ENCODE measurements around the gene POLR2J. TPM values are rescaled to one million over a fixed set of nuclear protein-coding genes. Genes with fewer than 3 reads are reported as not detected.

POLR2J gene
- polyA plus RNA-seq, 1 donor from 2014 or later: 42.6 TPM

DNA sequence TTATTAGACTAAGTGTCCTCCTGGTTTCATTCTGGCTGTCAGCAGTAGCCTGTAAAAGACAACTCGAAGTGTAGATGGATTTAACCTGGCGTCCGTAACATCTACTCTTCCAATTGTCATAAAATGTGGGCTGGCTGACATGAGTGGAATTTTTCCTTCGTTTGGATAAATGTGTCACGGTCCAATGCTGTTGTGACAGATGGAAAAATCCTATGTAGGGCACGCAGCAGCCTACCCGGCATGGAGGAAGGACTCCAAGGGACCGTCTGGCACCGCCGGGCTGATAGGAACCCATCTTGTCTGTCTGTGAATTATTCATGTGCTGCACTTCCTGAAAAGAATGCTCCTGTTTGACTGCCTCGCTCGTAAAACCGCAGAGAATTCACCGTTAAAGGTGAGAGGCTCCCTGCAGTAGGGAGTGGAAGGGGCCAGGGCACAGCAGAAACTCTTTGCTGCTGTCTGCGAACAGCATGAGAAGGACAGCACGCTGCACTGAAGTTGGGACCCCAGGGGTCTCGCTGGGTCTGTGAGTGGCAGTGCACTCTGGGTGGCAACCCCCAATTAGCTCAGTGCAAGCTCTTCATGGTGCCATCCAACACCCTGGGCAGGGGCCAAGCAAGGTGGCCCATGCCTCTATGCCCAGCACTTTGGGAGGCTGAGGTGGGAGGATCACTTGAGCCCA lies 47.0 kb downstream of the POLR2J start:
- Histone ChIP-seq H3K9me3 (ENCODE audit: low read length) (no peaks in the 10 kb centered on the region), H3K27ac (ENCODE audit: low read length) (peak overlapping the region; percentile 29), H3K4me3 (ENCODE audit: low read length) (peak overlapping the region; percentile 35), H3K27me3 (ENCODE audit: insufficient read depth, low read depth, low read length) (no peaks in the 10 kb centered on the region), H3K9me2 (ENCODE audit: insufficient read depth, low read length) (no peaks in the 10 kb centered on the region), H3K4me2 (ENCODE audit: low read length) (peak overlapping the region; percentile 19), H3K79me2 (replicated peaks; ENCODE audit: insufficient read depth, low read length) (peaks cover 13% of the 10 kb centered on the region), H4K20me1 (ENCODE audit: insufficient read depth) (no peaks in the 10 kb centered on the region), H3F3A (ENCODE audit: insufficient read depth, low read length, poor library complexity, severe bottlenecking) (no peaks in the 10 kb centered on the region), H3K9ac (ENCODE audit: low read length) (peak overlapping the region; percentile 2), H2AFZ (ENCODE audit: low read depth, low read length) (no peak overlapping the region), H3K36me3 (ENCODE audit: insufficient read depth, low read length) (no peaks in the 10 kb centered on the region)
- TF ChIP-seq POLR2AphosphoS5 (IDR thresholded peaks at IDR 0.05) (no peak), EZH2 (IDR thresholded peaks at IDR 0.05; ENCODE audit: borderline replicate concordance, insufficient read depth, low read length, poor library complexity, severe bottlenecking) (no peak), EP300 (conservative IDR thresholded peaks at IDR 0.05; ENCODE audit: poor library complexity, severe bottlenecking) (no peak), SMC3 (conservative IDR thresholded peaks at IDR 0.05; ENCODE audit: poor library complexity) (no peak), TAF1 (IDR thresholded peaks at IDR 0.05; ENCODE audit: low read depth) (no peak), RAD21 (conservative IDR thresholded peaks at IDR 0.05) (no peak), MXI1 (conservative IDR thresholded peaks at IDR 0.05; ENCODE audit: poor library complexity, severe bottlenecking) (no peak)
- TF ChIP-seq, protein P1, sequence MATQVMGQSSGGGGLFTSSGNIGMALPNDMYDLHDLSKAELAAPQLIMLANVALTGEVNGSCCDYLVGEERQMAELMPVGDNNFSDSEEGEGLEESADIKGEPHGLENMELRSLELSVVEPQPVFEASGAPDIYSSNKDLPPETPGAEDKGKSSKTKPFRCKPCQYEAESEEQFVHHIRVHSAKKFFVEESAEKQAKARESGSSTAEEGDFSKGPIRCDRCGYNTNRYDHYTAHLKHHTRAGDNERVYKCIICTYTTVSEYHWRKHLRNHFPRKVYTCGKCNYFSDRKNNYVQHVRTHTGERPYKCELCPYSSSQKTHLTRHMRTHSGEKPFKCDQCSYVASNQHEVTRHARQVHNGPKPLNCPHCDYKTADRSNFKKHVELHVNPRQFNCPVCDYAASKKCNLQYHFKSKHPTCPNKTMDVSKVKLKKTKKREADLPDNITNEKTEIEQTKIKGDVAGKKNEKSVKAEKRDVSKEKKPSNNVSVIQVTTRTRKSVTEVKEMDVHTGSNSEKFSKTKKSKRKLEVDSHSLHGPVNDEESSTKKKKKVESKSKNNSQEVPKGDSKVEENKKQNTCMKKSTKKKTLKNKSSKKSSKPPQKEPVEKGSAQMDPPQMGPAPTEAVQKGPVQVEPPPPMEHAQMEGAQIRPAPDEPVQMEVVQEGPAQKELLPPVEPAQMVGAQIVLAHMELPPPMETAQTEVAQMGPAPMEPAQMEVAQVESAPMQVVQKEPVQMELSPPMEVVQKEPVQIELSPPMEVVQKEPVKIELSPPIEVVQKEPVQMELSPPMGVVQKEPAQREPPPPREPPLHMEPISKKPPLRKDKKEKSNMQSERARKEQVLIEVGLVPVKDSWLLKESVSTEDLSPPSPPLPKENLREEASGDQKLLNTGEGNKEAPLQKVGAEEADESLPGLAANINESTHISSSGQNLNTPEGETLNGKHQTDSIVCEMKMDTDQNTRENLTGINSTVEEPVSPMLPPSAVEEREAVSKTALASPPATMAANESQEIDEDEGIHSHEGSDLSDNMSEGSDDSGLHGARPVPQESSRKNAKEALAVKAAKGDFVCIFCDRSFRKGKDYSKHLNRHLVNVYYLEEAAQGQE (IDR thresholded peaks at IDR 0.05; ENCODE audit: borderline replicate concordance): no peak
- TF ChIP-seq, protein P2, sequence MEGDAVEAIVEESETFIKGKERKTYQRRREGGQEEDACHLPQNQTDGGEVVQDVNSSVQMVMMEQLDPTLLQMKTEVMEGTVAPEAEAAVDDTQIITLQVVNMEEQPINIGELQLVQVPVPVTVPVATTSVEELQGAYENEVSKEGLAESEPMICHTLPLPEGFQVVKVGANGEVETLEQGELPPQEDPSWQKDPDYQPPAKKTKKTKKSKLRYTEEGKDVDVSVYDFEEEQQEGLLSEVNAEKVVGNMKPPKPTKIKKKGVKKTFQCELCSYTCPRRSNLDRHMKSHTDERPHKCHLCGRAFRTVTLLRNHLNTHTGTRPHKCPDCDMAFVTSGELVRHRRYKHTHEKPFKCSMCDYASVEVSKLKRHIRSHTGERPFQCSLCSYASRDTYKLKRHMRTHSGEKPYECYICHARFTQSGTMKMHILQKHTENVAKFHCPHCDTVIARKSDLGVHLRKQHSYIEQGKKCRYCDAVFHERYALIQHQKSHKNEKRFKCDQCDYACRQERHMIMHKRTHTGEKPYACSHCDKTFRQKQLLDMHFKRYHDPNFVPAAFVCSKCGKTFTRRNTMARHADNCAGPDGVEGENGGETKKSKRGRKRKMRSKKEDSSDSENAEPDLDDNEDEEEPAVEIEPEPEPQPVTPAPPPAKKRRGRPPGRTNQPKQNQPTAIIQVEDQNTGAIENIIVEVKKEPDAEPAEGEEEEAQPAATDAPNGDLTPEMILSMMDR (IDR thresholded peaks at IDR 0.05; ENCODE audit: poor library complexity, severe bottlenecking): no peak

DNA sequence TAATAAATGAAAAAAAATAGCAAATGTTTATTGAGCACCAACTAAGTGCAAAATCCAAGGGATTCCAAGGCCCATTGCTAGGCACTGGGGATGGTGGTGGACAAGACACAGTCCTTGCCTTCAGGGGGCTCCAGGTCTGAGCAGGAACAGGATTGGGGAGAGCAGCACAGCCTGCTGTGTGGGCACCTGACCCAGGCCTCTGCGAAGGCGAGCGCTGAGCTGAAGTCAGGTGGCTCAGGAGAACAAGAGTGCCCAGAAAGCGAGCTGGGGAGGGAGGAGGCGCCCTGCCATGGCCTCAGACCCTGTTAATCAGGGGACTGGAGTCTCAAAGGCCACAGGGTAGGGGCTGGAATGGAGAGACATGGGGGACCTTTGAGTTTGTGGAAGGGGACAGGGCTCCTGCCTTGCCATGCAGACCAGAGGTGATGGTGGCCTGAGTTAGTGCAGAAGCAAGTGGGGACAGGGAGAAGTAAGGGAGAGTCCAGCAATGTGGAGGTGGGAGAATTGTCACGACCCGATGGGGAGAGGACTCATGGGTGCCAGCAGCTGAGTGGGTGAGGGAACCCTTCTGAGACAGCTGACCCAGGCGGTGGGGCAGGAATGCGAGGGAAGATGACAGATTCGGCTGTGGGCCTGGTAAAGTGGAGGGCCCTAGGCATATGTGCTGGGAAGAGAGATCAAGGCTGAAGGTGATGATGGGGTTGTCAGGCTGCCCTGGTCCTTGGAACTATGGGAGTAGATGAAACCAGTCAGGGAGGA lies 49.4 kb downstream of the POLR2J start:
- Histone ChIP-seq H3K9me2 (ENCODE audit: insufficient read depth, low read length) (no peaks in the 10 kb centered on the region), H3F3A (ENCODE audit: insufficient read depth, low read length, poor library complexity, severe bottlenecking) (no peaks in the 10 kb centered on the region), H3K9me3 (ENCODE audit: low read length) (no peaks in the 10 kb centered on the region), H3K36me3 (ENCODE audit: insufficient read depth, low read length) (no peaks in the 10 kb centered on the region), H3K4me2 (ENCODE audit: low read length) (no peak overlapping the region), H3K27ac (ENCODE audit: low read length) (no peak overlapping the region), H3K27me3 (ENCODE audit: insufficient read depth, low read depth, low read length) (no peaks in the 10 kb centered on the region), H3K4me3 (ENCODE audit: low read length) (no peak overlapping the region), H4K20me1 (ENCODE audit: insufficient read depth) (no peaks in the 10 kb centered on the region), H2AFZ (ENCODE audit: low read depth, low read length) (no peak overlapping the region), H3K9ac (ENCODE audit: low read length) (no peak overlapping the region), H3K79me2 (replicated peaks; ENCODE audit: insufficient read depth, low read length) (peaks cover 8% of the 10 kb centered on the region)
- TF ChIP-seq SMC3 (conservative IDR thresholded peaks at IDR 0.05; ENCODE audit: poor library complexity) (no peak), MXI1 (conservative IDR thresholded peaks at IDR 0.05; ENCODE audit: poor library complexity, severe bottlenecking) (no peak), EZH2 (IDR thresholded peaks at IDR 0.05; ENCODE audit: borderline replicate concordance, insufficient read depth, low read length, poor library complexity, severe bottlenecking) (no peak), EP300 (conservative IDR thresholded peaks at IDR 0.05; ENCODE audit: poor library complexity, severe bottlenecking) (no peak), RAD21 (conservative IDR thresholded peaks at IDR 0.05) (no peak)
- TF ChIP-seq, protein P1 (IDR thresholded peaks at IDR 0.05; ENCODE audit: borderline replicate concordance): no peak
- TF ChIP-seq, protein P2 (IDR thresholded peaks at IDR 0.05; ENCODE audit: poor library complexity, severe bottlenecking): no peak
